ENCODE results near the gene CYGB.

Gene CYGB

DNA sequence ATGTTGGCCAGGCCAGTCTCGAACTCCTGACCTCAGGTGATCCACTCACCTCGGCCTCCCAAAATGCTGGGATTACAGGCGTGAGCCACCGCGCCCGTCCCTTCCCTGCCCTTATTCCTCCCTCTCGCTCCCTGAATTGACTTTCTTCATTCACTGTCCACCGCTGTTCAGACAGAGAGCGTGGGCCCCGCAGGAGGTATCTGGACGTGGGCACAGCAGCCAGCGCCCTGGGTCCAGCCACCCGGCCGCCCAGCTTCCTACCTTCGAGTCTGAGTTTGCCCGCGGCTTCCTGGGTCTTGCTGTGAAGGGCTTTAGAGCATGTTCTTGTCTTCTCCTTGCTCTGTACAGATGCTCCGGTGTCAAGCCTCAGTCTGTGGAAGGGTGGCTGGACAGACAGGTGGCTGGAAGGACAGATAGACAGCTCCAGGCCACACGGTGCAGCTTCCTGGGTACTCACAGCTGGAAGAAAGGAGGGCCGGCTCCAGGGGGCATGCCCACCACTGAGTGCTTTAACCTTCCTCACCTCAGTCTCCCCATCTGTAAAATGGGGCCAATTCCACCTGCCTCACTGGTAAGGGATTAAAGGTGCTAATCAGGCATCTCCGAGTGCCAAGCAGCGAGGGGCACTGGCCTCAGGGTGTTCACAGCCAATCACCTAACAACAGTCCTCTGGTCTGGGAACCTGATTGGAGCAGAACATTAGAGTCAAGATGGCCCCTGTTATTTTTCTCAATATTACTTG is 49.9 kb downstream of the CYGB start:
- TF ChIP-seq, protein P1, sequence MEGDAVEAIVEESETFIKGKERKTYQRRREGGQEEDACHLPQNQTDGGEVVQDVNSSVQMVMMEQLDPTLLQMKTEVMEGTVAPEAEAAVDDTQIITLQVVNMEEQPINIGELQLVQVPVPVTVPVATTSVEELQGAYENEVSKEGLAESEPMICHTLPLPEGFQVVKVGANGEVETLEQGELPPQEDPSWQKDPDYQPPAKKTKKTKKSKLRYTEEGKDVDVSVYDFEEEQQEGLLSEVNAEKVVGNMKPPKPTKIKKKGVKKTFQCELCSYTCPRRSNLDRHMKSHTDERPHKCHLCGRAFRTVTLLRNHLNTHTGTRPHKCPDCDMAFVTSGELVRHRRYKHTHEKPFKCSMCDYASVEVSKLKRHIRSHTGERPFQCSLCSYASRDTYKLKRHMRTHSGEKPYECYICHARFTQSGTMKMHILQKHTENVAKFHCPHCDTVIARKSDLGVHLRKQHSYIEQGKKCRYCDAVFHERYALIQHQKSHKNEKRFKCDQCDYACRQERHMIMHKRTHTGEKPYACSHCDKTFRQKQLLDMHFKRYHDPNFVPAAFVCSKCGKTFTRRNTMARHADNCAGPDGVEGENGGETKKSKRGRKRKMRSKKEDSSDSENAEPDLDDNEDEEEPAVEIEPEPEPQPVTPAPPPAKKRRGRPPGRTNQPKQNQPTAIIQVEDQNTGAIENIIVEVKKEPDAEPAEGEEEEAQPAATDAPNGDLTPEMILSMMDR (IDR thresholded peaks at IDR 0.05; ENCODE audit: low read depth, low read length): no peak
- H3K4me3 ChIP-seq (ENCODE audit: low read depth, low read length): no peak overlapping the region

DNA sequence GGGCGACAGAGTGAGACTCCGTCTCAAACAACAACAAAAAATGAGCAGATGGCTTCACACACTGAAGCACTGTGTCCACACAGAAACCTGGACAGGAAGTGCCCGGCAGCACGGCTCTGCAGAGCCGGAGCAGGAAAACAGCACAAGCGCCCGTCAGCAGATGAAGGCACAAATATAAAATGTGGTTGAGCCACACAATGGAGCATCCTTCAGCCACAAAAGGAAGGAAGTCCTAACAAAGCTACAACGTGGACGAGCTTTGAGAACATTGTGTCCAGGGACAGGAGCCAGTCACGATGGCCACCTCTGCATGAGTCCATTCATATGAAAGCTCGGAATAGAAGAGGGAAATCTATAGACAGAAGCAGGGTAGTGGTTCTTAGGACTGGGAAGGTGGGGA is 51.9 kb downstream of the CYGB start:
- no peak overlapping the region for H3K4me3 ChIP-seq (ENCODE audit: low read depth, low read length)
- TF ChIP-seq, protein P1 (IDR thresholded peaks at IDR 0.05; ENCODE audit: low read depth, low read length): no peak

DNA sequence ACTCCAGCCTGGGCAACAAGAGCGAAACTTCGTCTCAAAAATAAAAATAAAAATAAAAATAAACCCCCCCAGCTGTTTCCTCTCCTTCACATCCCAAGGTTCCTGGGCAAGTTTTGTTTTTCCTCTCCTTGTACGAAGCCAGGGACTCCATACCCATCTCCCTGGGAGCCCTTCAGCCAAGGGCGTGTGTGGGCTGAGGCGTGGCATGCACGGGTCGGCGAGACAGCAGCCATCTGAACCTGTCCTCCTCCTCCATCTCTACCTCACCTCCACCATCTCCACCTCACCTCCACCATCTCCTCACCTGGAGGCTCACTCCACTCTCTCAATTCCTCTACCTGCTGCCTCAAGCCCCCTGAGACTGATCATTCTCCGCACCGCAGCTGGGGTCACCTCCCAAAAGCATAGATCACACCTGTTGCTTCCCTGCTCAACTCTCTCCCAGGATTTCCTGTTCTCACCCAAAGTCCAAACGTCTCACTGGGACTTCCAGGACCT is 53.2 kb downstream of the CYGB start:
- TF ChIP-seq, protein P1 (IDR thresholded peaks at IDR 0.05; ENCODE audit: low read depth, low read length): no peak
- H3K4me3 ChIP-seq (ENCODE audit: low read depth, low read length): no peak overlapping the region

DNA sequence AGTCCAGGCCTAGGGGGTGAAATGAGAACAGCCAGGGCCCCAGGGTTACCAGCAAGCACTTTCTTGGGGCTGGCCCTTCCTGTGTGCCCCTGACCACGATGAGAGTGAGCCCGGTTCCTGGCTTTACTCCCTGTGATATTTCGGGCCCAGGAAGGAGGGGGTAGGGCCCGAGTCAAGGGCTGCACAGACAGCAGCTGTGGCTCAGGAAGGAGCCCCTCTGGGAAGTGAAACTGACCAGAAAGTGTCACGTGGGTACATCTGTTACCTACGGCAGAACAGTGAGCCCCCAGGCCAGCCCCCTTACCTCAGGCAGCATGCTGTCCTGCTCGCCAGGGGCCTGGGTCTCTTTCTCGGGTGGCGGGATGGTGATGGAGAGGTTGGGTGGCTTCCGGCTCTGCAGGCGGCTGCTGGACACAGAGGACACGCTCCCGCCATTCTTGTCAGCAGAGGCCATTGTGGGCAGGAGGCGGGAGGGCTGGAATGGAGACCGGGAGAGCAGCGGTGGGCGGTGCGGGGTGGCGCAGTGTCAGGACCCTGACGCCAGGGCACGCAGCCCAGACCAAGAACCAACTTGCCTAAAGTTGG is 56.3 kb downstream of the CYGB start:
- H3K4me3 ChIP-seq (ENCODE audit: low read depth, low read length): no peak overlapping the region
- TF ChIP-seq, protein P1 (IDR thresholded peaks at IDR 0.05; ENCODE audit: low read depth, low read length): no peak

DNA sequence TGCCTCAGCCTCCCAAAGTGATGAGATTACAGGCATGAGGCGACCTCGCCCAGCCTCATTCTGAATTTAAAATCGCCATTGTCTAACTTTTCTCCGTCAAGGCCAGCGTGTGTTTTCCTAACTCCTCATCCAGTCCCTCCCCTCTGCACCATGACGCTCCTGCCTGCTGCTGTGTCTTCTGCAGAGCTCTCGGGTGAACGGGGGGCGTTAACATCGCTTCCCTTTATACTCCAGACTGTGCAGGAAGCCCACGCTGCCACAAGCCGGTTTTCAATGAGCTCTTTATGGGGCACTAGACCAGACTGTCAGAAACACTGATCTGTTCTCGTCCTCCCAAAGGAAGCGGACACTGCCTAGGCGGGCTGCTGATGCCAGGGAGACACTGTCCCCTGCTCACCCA is 56.9 kb downstream of the CYGB start:
- no peak overlapping the region for H3K4me3 ChIP-seq (ENCODE audit: low read depth, low read length)
- TF ChIP-seq, protein P1 (IDR thresholded peaks at IDR 0.05; ENCODE audit: low read depth, low read length): no peak

DNA sequence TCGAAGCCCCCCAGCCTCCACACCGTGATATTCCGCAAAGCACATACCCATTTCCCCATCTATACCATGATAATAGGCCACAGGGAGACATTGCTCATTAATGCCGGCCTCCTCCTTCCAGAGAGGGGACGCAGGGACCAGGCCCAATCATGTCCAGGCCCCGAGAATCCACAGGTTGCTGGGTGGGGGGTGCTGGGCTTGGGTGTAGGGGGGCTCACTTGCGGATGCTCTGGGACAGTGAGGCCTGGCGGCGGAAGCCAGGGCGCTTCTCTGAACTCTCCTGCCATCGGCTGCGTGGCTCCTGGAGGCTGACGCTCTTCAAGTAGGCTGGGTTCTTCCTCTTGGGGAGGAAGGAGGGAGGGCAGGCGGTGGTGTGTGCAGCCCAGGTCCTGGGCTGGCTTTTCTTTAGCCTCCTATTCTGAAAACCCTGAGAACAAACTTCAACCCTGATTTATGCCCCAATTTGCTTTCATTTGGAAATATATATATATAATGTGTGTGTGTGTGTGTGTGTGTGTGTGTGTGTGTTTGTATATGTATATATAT is 57.9 kb downstream of the CYGB start:
- no peak overlapping the region for H3K4me3 ChIP-seq (ENCODE audit: low read depth, low read length)
- TF ChIP-seq, protein P1 (IDR thresholded peaks at IDR 0.05; ENCODE audit: low read depth, low read length): no peak

Measured in WI38 (cell line).